ENCODE data around the gene AHRR. TPM values are rescaled to one million over a fixed set of nuclear protein-coding genes. Genes with fewer than 3 reads are reported as not detected.

Gene AHRR
- total and polyA plus RNA-seq, 10 of the 15 experiments (the other 5 are each of a cell fraction or from before 2014, with no cell fraction given), result 0.90 to 35.2 (median 19.2) TPM

GRCh38 chr5:424301-425110 lies 103.0 kb downstream of the AHRR start:
- H3K36me3 ChIP-seq (ENCODE audit: control insufficient read depth in 2 of 2, insufficient read depth in 2 of 2, low read length in 1 of 2), result peaks cover 0 to 19% of the 10 kb centered on the region in 2 experiments; a peak in 3 of 4 replicates
- H3K9me3 ChIP-seq (replicated peaks; ENCODE audit: control insufficient read depth, insufficient read depth, low read length), result no peaks in the 10 kb centered on the region
- in situ Hi-C loops (cut with MboI) (no loop called here), intact Hi-C loops (cut with micrococcal nuclease; ENCODE audit: unreplicated experiment) (loop anchor here (2.0 kb wide), 1 partner anchor 56 kb away; no protein-coding TSS in a partner anchor)
- H2AFZ ChIP-seq (ENCODE audit: control insufficient read depth, low read depth, low read length), result peak overlapping the region; percentile 38
- no peak overlapping the region for H3K4me3 ChIP-seq
- H4K20me1 ChIP-seq (ENCODE audit: control insufficient read depth, insufficient read depth), result no peaks in the 10 kb centered on the region
- WGBS (ENCODE audit: insufficient coverage, insufficient replicate concordance, low lambda C conversion rate, missing lambda C conversion rate), result 6% methylated on average over 11 of the region's 11 CpGs
- DNase-seq (ENCODE audit: low read depth, low spot score), result peak; percentile 82
- peak overlapping the region; percentile 65 for H3K9ac ChIP-seq (ENCODE audit: control insufficient read depth, insufficient read depth, low read length)
- FAIRE-seq, result peak; percentile 92
- peak; percentile 93 for ATAC-seq
- H3K79me2 ChIP-seq (ENCODE audit: control insufficient read depth, insufficient read depth, low read length), result no peaks in the 10 kb centered on the region; the same call in none of the 2 replicates
- POLR2A ChIA-PET, result interaction anchor here (0.5 to 2.3 kb wide), 14 partner anchors 15 to 230 kb away, joined by 3 to 10 read pairs (median 4); partner anchors contain the start of gene PDCD6
- SMC1A ChIA-PET (ENCODE audit: uncharacterized antibody, unreplicated experiment), result interaction anchor here (0.7 to 3.7 kb wide), 15 partner anchors 11 to 143 kb away, joined by 3 to 18 read pairs (median 4); no protein-coding TSS in a partner anchor
- no peaks in the 10 kb centered on the region for H3K27me3 ChIP-seq (replicated peaks in 1 of 2; ENCODE audit: control insufficient read depth in 2 of 2, insufficient read depth in 2 of 2, low read length in 1 of 2)
- H3K4me1 ChIP-seq (ENCODE audit: control insufficient read depth, insufficient read depth, low read length), result peaks cover 22% of the 10 kb centered on the region
- peak overlapping the region; percentile 99 for H3K27ac ChIP-seq (ENCODE audit: control insufficient read depth, insufficient read depth)
- CTCF ChIA-PET, result interaction anchor here (0.7 to 2.7 kb wide), 18 partner anchors 10 to 236 kb away, joined by 3 to 39 read pairs (median 4); partner anchors contain the start of gene AHRR
- RAD21 ChIA-PET (ENCODE audit: unreplicated experiment), result interaction anchor here (0.6 to 3.7 kb wide), 18 partner anchors 10 to 236 kb away, joined by 3 to 49 read pairs (median 5); partner anchors contain the start of gene AHRR
- H3K4me2 ChIP-seq (ENCODE audit: control insufficient read depth, insufficient read depth), result peak overlapping the region; percentile 69
- BruUV-seq (replicated peaks), result no TSS peak
- TF ChIP-seq MYC (IDR thresholded peaks at IDR 0.05; ENCODE audit: insufficient read depth, insufficient read length, insufficient replicate concordance, low read length, severe bottlenecking) (no peak), POLR2A (IDR thresholded peaks at IDR 0.05; ENCODE audit: low read depth, low read length) (peak; percentile 63; the same call in 1 of the 2 replicates), PML (IDR thresholded peaks at IDR 0.05; ENCODE audit: low read length) (0 out of 2 replicates have a peak, but pooled peaks have one; percentile 23), CHD1 (IDR thresholded peaks at IDR 0.05; ENCODE audit: low read depth, low read length) (no peak), SUPT20H (IDR thresholded peaks at IDR 0.05; ENCODE audit: borderline replicate concordance, control insufficient read depth, low read depth, low read length) (no peak), TBL1XR1 (IDR thresholded peaks at IDR 0.05; ENCODE audit: low read depth, low read length) (no peak), NR2F1 (conservative IDR thresholded peaks at IDR 0.05) (peak; percentile 79), RBBP5 (conservative IDR thresholded peaks at IDR 0.05) (no peak), BCL11A (IDR thresholded peaks at IDR 0.05; ENCODE audit: low read depth, low read length) (0 out of 2 replicates have a peak, but pooled peaks have one; percentile 57), STAT1 (conservative IDR thresholded peaks at IDR 0.05) (no peak), ETV6 (conservative IDR thresholded peaks at IDR 0.05 in 1 of 2, IDR thresholded peaks at IDR 0.05 in 1 of 2; ENCODE audit: borderline replicate concordance in 1 of 2, low read depth in 1 of 2) (no peak), PBX3 (IDR thresholded peaks at IDR 0.05; ENCODE audit: insufficient replicate concordance, low read depth, low read length) (no peak), EZH2 (IDR thresholded peaks at IDR 0.05; ENCODE audit: borderline replicate concordance, control insufficient read depth, low read depth, low read length) (no peak), POU2F2 (IDR thresholded peaks at IDR 0.05; ENCODE audit: borderline replicate concordance, low read depth, low read length) (0 out of 3 replicates have a peak, but pooled peaks have one; percentile 23), HDGF (IDR thresholded peaks at IDR 0.05) (peak; percentile 94), DPF2 (IDR thresholded peaks at IDR 0.05) (peak; percentile 92), SMARCA5 (IDR thresholded peaks at IDR 0.05) (peak; percentile 84), SIN3A (IDR thresholded peaks at IDR 0.05; ENCODE audit: low read depth, low read length) (no peak), GATAD2B (conservative IDR thresholded peaks at IDR 0.05; ENCODE audit: low read depth) (peak; percentile 93), ZBED1 (IDR thresholded peaks at IDR 0.05; ENCODE audit: borderline replicate concordance) (no peak), NFIC (IDR thresholded peaks at IDR 0.05; ENCODE audit: low read depth, low read length) (peak; percentile 75; the same call in 1 of the 2 replicates), MAX (IDR thresholded peaks at IDR 0.05; ENCODE audit: low read depth, low read length) (peak; percentile 20; the same call in 1 of the 2 replicates), SMC3 (IDR thresholded peaks at IDR 0.05; ENCODE audit: borderline replicate concordance, low read length) (no peak), MEF2A (IDR thresholded peaks at IDR 0.05; ENCODE audit: insufficient read depth, low read depth, low read length) (no peak)

Measured in GM12878 (cell line).